NCI-H187 (cell line): ENCODE results near the gene KRTAP9-8.
"Not testable (repeated sequence)": the region's sequence is repeated elsewhere in the genome, so short reads cannot be mapped to it uniquely, and the experiment has no call there.

Experiments
- DNase-seq, 2 experiments: peaks; one replicate each; lab custom pipeline; 2025; lab: John Stamatoyannopoulos, UW

Gene KRTAP9-8

GRCh38 chr17:41255381-41256290 lies 17.8 kb downstream of the KRTAP9-8 start, which contains the start of gene KRTAP9-9:
TSS of gene KRTAP9-9 (plus strand) at chr17:41255384.
- DNase-seq = not testable (repeated sequence)

- DNase-seq = no peak
These were observed 18.5 kb downstream of the KRTAP9-8 start for GRCh38 chr17:41256291-41256685.

- DNase-seq = no peak
These were observed 20.6 kb downstream of the KRTAP9-8 start for GRCh38 chr17:41258406-41258805.

- no peak for DNase-seq
These were observed 25.4 kb downstream of the KRTAP9-8 start for GRCh38 chr17:41263212-41263611.

- DNase-seq = no peak
These were observed 26.8 kb downstream of the KRTAP9-8 start for GRCh38 chr17:41264599-41264998.

- DNase-seq = no peak
These were observed 27.3 kb downstream of the KRTAP9-8 start, which contains the start of gene KRTAP9-6 for GRCh38 chr17:41265078-41265477. TSS of gene KRTAP9-6 (plus strand) at chr17:41265378. CDS start at chr17:41265378, 0 bp downstream.

- no peak for DNase-seq
These were observed 29.9 kb downstream of the KRTAP9-8 start for GRCh38 chr17:41267711-41268110.

GRCh38 chr17:41271323-41271722 lies 33.5 kb downstream of the KRTAP9-8 start:
- DNase-seq = not testable (repeated sequence)

GRCh38 chr17:41271858-41272257 lies 34.1 kb downstream of the KRTAP9-8 start:
- no peak for DNase-seq

GRCh38 chr17:41275648-41276190 lies 37.9 kb downstream of the KRTAP9-8 start, which contains the start of gene KRTAP9-7:
TSS of gene KRTAP9-7 (plus strand) at chr17:41275698. CDS start at chr17:41275698, 0 bp downstream.
- not testable (repeated sequence) for DNase-seq

GRCh38 chr17:41278176-41278955 lies 40.6 kb downstream of the KRTAP9-8 start:
- DNase-seq = no peak

GRCh38 chr17:41284043-41284442 lies 46.2 kb downstream of the KRTAP9-8 start:
- no peak for DNase-seq

- DNase-seq = no peak
These were observed 46.7 kb downstream of the KRTAP9-8 start for GRCh38 chr17:41284546-41284945.

GRCh38 chr17:41287050-41287449 lies 49.3 kb downstream of the KRTAP9-8 start:
- DNase-seq = no peak
